HL-60 (cell line): ENCODE data around the gene ZNF655.
"Not testable (repeated sequence)": the region's sequence is repeated elsewhere in the genome, so short reads cannot be mapped to it uniquely, and the experiment has no call there.

Experiments
- DNase-seq, 2 experiments: peaks; one replicate each; pipeline ENCODE4 v3.0.0-alpha.2; 2010 to 2020; ENCODE audit warnings: low read depth in 1 of 2, low spot score in 1 of 2
- H3K27ac ChIP-seq: fragments of 250-450 bp; sonication (Bioruptor Pico); replicated peaks from 2 replicates; pipeline ENCODE4 v1.5.1; 2020; ENCODE audit warnings: mild to moderate bottlenecking, moderate library complexity
- H3K27me3 ChIP-seq: fragments of 250-450 bp; sonication (Bioruptor Pico); 2 replicates; pipeline ENCODE4 v1.5.1; 2021; ENCODE audit warnings: mild to moderate bottlenecking, moderate library complexity; ENCODE audit not compliant: insufficient read depth, poor library complexity, severe bottlenecking
- H3K4me3 ChIP-seq: replicated peaks from 2 replicates; pipeline ENCODE4 v1.5.1; 2011; ENCODE audit warnings: mild to moderate bottlenecking, control low read depth, low read length; ENCODE audit not compliant: insufficient read depth
- CTCF ChIP-seq: IDR thresholded peaks from one replicate; pipeline ENCODE4 v1.5.1; 2011; ENCODE audit warnings: low read length, control low read depth, inconsistent platforms; ENCODE audit not compliant: insufficient read depth
- GABPA ChIP-seq: IDR thresholded peaks from 2 replicates; pipeline ENCODE4 v1.6.1; 2012; ENCODE audit warnings: low read depth
- POLR2AphosphoS5 ChIP-seq: IDR thresholded peaks from 2 replicates; pipeline ENCODE4 v1.6.1; 2012; ENCODE audit warnings: low read depth
- REST ChIP-seq: IDR thresholded peaks from 2 replicates; pipeline ENCODE4 v1.6.1; 2012; ENCODE audit warnings: low read depth; ENCODE audit not compliant: insufficient replicate concordance
- SPI1 ChIP-seq: IDR thresholded peaks from 2 replicates; pipeline ENCODE4 v1.6.1; 2012; ENCODE audit warnings: low read depth, mild to moderate bottlenecking, borderline replicate concordance

Gene ZNF655

GRCh38 chr7:99563650-99564049, 5.2 kb downstream of the ZNF655 start:
- no peak for TF ChIP-seq REST
- TF ChIP-seq POLR2AphosphoS5 = no peak
- no peak for TF ChIP-seq GABPA
- TF ChIP-seq SPI1 = no peak
- TF ChIP-seq CTCF = no peak
- DNase-seq = no peak
- Histone ChIP-seq H3K4me3 (no peak overlapping the region), H3K27ac (no peak overlapping the region), H3K27me3 (no peaks in the 10 kb centered on the region)

- H3K27ac ChIP-seq, H3K4me3 ChIP-seq, DNase-seq, H3K27me3 ChIP-seq: not testable (repeated sequence)
Observed at GRCh38 chr7:99568770-99569169, 10.3 kb downstream of the ZNF655 start.

- TF ChIP-seq REST (no peak), GABPA (no peak), POLR2AphosphoS5 (no peak), CTCF (no peak), SPI1 (no peak)
- Histone ChIP-seq H3K4me3 (no peak overlapping the region), H3K27me3 (no peaks in the 10 kb centered on the region), H3K27ac (no peak overlapping the region)
- DNase-seq = no peak
Observed at GRCh38 chr7:99571768-99572167, 13.3 kb downstream of the ZNF655 start.

- Histone ChIP-seq H3K27me3 (no peaks in the 10 kb centered on the region), H3K27ac (no peak overlapping the region), H3K4me3 (no peak overlapping the region)
- TF ChIP-seq REST (no peak), GABPA (no peak), SPI1 (no peak), POLR2AphosphoS5 (no peak), CTCF (no peak)
- no peak for DNase-seq
Observed at GRCh38 chr7:99573257-99573656, 14.8 kb downstream of the ZNF655 start.
